ENCODE measurements around the gene ANKRD23.

Gene ANKRD23

DNA sequence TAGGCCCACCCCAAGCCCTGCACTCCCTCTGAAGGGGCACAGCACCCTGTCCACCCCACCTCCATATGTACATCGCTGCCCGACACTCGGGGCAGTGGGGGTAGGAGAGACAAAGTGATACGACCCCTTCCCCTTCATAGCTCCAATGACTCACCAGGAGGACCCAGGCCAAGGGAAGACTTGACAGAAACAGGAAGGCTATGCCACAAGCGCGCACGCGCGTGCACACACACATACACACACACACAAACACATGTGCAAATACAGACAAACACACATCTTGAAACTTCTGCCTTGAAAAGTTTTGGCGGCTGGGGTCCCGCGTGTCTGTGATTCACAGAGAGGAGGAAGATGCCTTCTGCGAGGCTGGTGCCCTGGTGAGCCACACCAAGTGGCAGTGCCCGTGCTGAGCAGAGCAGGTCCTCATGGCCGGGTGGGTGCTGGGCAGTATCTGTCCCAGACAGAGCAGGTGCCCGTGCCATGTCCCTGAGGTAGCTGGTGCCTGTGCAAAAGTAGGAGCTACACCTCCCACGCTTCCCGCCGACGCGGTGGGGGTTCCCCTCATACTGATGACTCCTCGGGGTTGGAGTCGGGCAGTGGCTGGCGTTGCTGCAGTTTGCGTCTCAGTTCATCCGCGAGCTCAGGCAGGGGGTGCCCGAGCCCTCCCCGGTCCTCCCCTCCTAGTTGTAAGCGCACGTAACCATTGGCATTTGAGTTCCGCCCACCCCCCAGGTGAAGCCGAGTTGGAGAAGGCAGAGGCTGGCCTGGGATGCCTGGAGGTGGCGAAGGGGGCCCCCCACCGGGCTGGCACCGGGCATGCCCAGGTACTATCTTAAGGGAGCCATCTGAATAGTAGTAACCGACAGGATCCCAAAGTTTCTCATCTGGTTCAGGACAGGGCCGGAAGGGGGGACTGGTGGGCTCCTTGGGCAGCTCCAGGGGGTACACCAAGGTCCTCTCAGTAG, 16.5 kb upstream of the ANKRD23 start:
- TF ChIP-seq GATA3 (IDR thresholded peaks at IDR 0.05; ENCODE audit: low read depth, low read length) (no peak), GATA2 (IDR thresholded peaks at IDR 0.05; ENCODE audit: low read depth, low read length) (no peak)

DNA sequence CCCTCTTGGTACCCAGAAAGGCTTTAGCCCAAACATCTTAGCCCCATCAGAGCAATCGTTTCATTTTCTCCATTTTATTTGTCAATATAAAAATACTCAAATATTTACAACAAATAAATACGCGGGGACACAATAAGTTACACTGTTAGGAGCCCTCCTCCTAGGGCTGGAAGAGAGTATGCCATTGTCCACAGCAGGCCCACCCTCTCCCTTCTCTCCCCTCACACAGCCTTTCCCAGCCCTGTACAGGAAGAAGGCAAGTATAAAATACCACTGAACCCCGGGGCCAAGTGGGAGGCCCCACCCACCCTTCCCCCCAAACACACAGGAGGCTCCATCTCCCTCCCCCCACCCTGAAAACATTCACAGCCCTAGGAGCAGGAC, 15.9 kb upstream of the ANKRD23 start:
- TF ChIP-seq GATA3 (IDR thresholded peaks at IDR 0.05; ENCODE audit: low read depth, low read length): no peak
- TF ChIP-seq GATA2 (IDR thresholded peaks at IDR 0.05; ENCODE audit: low read depth, low read length): no peak

DNA sequence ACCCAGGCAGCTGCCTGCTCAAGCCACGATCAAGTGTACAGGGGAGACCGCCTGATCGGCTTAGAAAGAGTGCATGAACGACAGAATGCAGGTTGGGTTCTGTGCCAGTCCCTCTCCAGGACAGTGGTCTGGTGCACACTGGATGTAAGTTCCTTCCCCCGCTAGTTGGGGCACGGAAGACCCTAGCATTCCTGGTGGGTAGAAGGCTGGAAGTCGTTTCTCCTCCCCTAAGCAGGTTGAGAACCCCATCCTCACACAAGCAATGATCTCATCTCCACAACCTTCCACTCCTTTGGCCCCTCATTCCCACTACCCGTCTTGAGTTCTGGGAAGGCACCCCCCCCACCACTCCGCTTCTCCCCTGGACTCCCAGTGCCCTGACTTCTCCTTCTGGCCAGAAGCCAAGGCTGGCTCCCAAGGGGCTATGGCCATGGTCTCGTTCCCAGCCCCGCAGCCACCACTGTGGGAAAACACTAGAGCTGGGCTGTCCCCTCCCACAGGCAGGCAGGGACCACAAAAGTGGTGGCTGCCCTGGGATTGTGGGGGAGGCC, 15.4 kb upstream of the ANKRD23 start:
- TF ChIP-seq GATA3 (IDR thresholded peaks at IDR 0.05; ENCODE audit: low read depth, low read length) (no peak), GATA2 (IDR thresholded peaks at IDR 0.05; ENCODE audit: low read depth, low read length) (no peak)

DNA sequence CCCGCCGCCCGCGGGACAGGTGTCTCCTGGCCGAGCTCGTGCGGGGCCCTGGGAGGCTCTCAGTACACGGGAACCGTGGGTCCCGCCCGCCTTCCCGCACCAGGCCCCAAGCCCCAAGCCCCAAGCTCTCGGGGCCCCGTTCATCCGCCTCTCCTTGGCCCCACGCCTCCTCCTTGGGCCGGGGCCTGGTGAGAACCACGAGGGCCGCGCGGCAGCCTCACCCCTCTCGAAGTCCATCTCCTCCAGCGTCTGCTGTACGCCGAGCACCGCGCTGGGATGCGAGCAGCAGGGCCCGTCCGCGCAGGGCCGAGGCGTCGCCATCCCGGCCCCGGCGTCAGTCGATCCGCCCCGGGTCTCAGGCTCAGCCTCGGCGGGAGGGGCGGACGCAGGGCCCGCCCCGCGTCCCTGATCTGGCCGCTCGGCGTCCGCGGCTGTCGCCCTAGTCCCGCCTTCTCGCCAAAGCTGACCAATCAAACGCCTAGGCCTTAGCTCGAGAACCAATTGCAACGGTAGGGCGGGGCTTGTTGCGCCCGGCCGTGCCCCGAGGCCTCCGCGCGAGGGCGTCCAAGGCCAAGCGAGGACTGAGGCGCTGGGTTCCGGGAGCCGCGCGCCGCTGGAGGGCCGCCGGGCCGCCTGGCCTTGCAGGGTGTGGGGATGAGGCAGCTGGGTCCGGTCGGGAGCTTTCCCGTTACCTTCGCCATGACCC, 14.0 kb upstream of the ANKRD23 start, which contains the start of gene ANKRD39:
TSS of gene ANKRD39 (minus strand) at position 350 of the 706 bp plus-strand sequence. CDS start at position 321, 29 bp downstream.
- no peak for TF ChIP-seq GATA3 (IDR thresholded peaks at IDR 0.05; ENCODE audit: low read depth, low read length)
- no peak for TF ChIP-seq GATA2 (IDR thresholded peaks at IDR 0.05; ENCODE audit: low read depth, low read length)

DNA sequence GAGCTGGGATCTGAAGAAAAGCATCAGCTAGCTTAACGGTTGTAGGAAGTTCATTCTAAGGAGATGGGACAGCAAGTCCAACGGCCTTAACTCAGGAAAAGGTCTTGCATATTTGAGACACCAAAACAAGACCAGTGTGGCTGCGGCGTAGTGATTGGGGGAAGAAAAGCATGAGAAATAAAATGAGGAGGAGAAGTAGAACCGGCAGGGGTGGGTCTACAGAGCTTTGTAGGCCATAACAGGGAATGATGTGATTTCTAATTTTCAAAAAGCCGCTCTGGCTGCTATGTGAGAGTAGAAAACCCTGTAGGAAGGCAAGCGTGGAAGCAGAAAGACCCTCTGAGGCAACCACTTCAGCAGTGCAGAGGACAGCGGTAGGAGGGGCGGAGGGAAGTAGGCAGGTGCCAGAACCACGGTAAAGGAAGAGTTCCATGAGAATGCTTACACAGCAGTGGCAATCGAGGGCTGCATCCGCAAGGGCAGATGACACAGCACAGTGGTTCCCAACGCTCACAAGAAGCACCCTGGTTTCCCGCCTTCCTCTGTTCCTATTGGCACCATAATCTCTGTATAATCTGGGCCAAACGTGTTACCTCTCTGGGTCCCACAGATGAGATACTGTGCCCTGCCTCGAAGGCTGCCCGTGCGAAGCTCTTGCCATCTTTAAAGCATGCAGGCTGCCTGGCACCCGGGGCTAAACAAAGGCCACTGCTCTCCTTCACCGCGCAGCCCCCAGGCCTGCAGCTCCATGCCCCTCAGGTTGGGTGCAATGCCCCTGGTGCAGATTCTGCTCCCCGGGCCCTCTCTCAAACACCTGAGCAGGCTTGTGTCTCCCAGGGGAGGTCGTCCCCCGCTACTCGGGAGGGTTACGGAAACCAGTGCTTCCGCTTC, 13.2 kb upstream of the ANKRD23 start:
- TF ChIP-seq GATA2 (IDR thresholded peaks at IDR 0.05; ENCODE audit: low read depth, low read length) (no peak), GATA3 (IDR thresholded peaks at IDR 0.05; ENCODE audit: low read depth, low read length) (no peak)

DNA sequence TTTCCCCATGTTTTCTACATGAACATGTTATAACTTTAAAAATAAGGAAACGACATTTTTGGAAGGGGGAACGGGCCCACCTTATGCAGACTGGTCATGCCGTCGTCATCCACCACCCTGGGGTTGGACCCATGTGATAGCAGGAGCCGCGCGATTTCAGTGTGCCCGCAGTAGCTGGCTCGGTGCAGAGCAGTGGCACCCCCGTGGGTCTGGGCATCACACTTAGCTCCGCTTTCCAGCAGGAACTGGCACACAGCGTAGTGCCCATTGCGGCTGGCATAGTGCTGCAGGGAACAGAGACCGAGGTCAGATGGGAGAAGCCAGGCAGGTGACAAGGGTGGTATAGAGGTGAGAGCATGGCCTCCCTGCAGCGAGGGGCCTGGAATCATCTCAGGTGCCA, 9.5 kb upstream of the ANKRD23 start:
- TF ChIP-seq GATA2 (IDR thresholded peaks at IDR 0.05; ENCODE audit: low read depth, low read length) (no peak), GATA3 (IDR thresholded peaks at IDR 0.05; ENCODE audit: low read depth, low read length) (no peak)

DNA sequence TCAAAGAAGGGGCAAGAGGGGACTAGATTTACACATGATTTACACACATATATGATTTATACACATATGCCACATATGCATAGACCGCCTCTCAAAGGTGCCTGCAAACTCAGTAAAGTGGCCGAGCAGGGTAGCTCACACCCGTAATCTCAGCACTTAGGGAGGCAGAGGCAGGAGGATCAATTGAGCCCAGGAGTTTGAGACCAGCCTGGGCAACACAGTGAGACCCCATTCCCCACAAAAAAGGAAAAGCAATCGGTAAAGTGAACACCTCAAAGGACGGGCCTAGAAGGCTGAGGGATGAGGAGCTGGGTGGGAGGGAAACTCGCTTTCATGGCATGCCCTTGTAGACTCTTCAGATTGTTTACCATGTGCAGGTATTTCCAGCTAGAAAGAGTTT, 8.8 kb upstream of the ANKRD23 start:
- no peak for TF ChIP-seq GATA2 (IDR thresholded peaks at IDR 0.05; ENCODE audit: low read depth, low read length)
- TF ChIP-seq GATA3 (IDR thresholded peaks at IDR 0.05; ENCODE audit: low read depth, low read length): no peak

DNA sequence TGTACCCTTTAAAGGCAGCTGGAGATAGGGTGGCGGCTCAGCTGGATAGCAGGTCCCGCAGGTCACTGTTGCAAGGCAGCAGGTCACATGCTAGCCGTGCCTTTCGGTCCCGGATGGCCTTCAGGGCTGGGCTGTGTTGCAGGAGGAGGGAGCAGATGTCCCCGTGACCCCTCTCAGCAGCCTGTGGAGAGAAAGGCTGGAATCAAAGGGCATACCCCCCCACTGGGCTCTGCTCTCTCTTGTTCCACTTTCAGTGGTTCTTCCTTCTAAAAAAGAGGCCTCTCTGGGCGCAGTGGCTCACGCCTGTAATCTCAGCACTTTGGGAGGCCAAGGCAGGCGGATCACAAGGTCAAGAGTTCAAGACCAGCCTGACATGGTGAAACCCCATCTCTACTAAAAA, 4.4 kb upstream of the ANKRD23 start:
- TF ChIP-seq GATA3 (IDR thresholded peaks at IDR 0.05; ENCODE audit: low read depth, low read length): no peak
- TF ChIP-seq GATA2 (IDR thresholded peaks at IDR 0.05; ENCODE audit: low read depth, low read length): no peak

DNA sequence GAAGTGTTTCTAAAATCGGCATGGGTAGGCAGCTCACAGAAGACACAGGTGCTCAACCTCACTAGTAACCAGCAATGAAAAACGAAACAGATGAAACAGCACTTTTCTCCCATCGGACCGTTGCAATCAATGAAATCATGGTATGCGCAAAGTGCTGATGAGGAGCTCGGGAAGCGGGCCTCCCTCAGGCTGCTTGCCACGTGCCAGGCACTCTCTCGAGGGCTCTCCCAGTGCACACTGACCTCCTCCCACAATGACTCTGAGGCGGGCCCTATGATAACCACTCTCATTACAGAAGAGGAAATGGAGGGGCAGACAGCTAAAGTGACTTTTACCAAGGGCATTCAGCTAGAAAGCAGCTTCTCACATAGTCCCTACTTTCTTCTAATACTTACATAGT, 3.8 kb upstream of the ANKRD23 start:
- no peak for TF ChIP-seq GATA2 (IDR thresholded peaks at IDR 0.05; ENCODE audit: low read depth, low read length)
- TF ChIP-seq GATA3 (IDR thresholded peaks at IDR 0.05; ENCODE audit: low read depth, low read length): no peak

DNA sequence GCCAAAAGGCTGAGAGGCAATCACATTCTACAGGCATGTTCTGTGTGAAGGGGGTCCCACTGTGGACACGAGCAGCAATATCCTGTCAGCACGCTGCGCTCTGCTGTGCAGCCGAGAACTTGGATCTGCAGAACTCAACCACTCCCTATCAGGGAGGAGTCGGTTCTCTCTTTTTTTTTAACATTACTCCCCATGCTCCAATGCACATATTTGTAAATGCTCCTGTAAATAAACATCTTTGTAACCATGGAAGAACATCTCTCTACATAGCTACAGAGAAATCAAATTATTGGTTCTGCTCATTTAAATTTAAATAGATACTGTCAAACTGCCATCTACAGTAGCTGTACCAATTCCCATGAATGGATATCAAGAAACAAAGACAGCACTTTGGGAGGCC, 3.0 kb upstream of the ANKRD23 start:
- TF ChIP-seq GATA2 (IDR thresholded peaks at IDR 0.05; ENCODE audit: low read depth, low read length): no peak
- TF ChIP-seq GATA3 (IDR thresholded peaks at IDR 0.05; ENCODE audit: low read depth, low read length): no peak

DNA sequence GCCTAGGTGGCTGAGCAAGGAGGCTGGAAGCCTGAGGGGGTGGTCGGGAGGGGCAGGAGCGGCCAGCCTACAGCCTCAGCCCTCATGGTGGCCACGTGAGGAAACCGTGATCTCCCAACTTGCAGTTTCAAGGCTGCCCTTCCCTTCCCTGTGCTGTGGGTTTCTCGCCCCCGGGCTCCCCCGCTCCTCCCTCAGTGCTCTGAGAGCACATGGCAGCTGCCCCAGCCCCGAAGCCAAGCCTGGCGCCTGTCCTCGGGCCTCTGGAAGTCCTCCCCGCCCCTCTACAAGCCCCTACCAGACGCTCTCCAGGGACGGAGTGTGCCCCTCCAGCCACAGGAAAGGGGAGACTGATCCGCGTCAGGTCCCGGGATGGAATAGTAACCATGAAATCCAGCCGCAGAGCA, 586 bp upstream of the ANKRD23 start:
- TF ChIP-seq GATA2 (IDR thresholded peaks at IDR 0.05; ENCODE audit: low read depth, low read length) (no peak), GATA3 (IDR thresholded peaks at IDR 0.05; ENCODE audit: low read depth, low read length) (no peak)

DNA sequence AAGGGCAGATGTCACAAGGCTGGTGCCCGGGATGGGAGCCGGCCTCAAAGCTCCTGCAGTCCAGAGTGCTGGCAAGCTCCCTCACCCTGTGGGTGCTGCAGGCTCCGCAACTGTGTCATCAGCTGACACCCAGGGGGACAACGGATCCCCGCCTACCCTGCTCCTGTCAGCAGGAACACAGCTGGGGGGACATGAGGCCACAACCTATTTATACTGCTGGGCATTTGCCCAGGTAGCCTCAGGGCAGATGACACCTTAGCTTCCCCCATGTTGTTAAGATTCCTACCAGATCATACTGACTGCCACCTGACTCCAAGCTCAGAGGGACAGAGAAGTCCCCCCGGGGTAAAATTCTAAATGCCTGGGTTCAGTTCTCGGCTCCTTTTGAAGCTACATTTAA, 1.2 kb downstream of the ANKRD23 start:
- TF ChIP-seq GATA3 (IDR thresholded peaks at IDR 0.05; ENCODE audit: low read depth, low read length): no peak
- TF ChIP-seq GATA2 (IDR thresholded peaks at IDR 0.05; ENCODE audit: low read depth, low read length): no peak

DNA sequence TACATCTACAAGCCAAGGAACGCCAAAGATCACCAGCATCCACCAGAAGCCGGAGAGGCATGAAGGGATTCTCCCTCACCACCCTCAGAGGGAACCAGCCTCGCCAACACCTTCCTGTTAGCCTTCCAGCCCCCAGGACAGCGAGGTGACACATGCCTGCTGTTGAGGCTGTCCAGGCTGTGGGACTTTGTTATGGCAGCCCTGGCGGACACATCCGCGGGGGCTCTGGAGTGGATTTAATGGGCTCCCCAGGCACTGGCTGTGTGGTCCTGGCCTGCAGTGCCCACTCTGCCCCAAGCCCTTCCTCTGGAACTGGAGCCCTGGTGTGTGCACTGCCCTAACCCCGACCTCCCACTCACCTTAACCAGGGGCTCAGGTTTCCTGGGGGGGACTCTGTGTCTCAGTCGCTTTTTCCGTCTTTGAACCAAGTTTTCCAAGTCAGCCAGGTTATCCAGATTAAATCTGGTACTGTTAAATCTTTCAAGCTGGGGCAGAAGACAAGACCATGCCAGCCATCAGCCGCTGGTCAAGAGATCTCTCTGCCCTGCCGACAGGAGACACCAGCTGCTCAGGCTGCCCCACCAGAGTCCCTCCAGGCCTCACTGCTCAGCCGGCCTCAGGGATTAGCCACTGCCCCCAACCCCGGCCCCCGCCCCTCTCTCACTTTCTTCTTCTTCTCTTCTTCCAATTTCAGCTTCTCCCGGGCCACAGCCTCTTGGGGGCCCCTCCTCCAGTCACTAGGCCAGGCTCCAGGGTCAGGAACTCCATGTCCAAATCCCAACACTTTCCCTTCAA, 1.9 kb downstream of the ANKRD23 start:
- TF ChIP-seq GATA3 (IDR thresholded peaks at IDR 0.05; ENCODE audit: low read depth, low read length): no peak
- no peak for TF ChIP-seq GATA2 (IDR thresholded peaks at IDR 0.05; ENCODE audit: low read depth, low read length)
